Left renal cortex interstitium (tissue), 4 donors: ENCODE results near the gene HELQ. TPM values are rescaled to one million over a fixed set of nuclear protein-coding genes. Genes with fewer than 3 reads are reported as not detected.

ENCODE experiments used
- DNase-seq, 4 donors: peaks; one replicate each; pipeline ENCODE4 v3.0.0-alpha.2; 2013; ENCODE audit warnings: low read depth in 4 of 4, low spot score in 2 of 4, missing footprints in 1 of 4
- polyA plus RNA-seq, 4 donors: library from polyadenylated mRNA; unstranded; fragments of 120-200 nt; gene quantifications; one replicate each; pipeline ENCODE4 v1.2.1, GENCODE V29; 2013; ENCODE audit not compliant: insufficient read length in 4 of 4

The HELQ gene
- polyA plus RNA-seq, 4 donors, result 16.5 to 18.2 (median 17.5) TPM

DNA sequence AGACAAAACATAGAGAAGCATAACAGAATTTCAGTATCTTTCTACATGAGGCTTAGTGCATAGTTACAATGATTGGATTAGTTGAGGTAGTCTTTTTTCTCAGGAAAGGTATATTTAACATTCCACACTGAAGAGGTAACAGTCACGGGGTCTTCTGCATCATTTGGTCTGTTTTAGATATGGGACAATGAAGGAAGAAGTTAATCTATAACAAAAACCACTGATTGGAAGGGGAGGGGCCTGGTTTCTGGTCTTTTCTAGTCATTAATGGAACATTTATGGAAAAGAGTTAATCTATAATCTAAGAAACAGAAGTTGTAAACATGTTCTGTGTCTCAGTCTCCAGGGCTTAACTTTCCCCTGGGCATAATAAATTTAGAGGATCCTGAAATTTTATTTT lies 83.7 kb downstream of the HELQ start:
- no peak for DNase-seq

DNA sequence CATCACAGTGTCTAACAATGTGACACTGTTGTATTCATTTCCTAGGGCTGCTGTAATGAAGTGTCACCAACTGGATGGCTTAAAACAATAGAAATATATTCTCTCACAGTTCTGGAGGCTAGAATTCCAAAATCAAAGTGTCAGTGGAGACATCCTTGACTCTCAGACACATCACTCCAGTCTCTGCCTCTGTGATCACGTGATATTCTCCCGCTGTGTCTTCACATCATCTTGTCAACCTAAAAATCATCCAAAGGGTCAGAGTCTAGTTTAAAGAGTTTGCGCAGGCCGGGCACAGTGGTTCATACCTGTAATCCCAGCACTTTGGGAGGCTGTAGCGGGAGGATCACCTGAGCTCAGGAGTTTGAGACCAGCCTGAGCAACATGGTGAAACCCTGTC lies 84.4 kb downstream of the HELQ start:
- DNase-seq, result no peak

DNA sequence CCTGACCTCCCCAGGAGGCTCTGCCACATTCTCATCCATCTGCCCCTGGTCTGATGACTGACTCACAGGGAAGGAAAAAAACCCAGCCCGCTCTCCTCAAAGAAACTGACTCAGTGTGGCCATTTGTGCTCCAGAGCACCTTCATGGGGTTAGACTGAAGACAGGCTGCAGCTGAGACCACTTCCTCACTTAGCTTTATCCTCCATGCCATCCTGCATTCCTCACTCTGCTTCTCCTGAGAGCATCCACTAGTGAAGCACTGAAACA lies 85.0 kb downstream of the HELQ start:
- no peak for DNase-seq

DNA sequence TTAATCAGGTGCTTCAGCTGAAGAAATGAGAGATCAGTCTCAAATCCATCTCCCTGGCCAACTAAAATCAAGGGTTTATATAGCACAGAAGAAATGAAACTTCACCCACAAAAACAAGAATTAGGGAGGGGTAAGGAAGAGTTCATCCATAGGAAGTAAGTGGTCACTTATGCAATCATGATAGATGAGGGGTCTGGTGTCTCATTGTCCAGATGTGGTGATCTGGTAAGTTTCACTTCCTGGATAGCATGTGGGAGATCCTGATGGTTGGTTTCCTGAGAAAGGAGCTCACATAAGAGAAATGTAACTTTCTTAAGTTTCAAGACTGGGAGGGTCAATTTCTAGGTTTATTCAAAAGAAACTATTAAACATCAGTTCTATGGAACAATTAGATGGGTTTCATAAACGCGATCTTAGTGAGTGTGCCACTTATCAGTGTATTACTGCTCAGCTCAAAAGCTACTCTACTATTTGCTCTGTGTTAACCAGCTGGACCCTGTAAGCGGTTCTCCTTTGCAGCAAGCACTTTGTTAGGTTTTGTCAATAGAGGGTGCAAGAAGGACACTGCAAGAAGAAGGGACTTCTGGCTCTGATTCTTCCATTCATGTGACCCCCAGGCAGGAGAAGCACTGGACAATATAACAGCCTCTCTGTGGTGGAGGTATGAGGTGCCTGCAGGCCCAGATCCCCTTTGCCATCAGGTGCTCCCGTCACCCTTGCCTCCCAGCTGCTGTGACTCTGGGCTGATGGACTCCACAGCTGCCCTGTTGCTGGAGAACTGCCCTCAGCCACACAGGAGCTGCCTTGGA lies 85.6 kb downstream of the HELQ start:
- DNase-seq, result no peak

DNA sequence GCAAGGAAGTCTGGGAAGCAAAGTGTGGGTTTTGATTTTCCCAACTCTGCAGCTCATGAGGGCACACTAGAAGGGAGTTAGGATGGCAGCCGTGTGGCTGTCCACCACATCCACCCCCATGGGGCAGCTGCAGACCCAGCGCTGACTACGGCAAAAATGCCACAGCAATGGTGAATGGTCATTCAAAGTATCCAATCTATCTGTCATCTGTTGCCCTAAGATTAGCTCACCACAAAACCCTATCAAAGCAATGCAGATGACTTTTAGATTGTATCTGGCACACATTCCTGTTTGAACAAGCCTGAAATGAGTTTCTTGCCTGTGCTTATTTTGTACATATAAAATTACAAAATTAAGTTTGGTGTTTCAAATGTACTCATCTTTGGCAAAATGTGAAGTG lies 91.3 kb downstream of the HELQ start:
- DNase-seq, result no peak

DNA sequence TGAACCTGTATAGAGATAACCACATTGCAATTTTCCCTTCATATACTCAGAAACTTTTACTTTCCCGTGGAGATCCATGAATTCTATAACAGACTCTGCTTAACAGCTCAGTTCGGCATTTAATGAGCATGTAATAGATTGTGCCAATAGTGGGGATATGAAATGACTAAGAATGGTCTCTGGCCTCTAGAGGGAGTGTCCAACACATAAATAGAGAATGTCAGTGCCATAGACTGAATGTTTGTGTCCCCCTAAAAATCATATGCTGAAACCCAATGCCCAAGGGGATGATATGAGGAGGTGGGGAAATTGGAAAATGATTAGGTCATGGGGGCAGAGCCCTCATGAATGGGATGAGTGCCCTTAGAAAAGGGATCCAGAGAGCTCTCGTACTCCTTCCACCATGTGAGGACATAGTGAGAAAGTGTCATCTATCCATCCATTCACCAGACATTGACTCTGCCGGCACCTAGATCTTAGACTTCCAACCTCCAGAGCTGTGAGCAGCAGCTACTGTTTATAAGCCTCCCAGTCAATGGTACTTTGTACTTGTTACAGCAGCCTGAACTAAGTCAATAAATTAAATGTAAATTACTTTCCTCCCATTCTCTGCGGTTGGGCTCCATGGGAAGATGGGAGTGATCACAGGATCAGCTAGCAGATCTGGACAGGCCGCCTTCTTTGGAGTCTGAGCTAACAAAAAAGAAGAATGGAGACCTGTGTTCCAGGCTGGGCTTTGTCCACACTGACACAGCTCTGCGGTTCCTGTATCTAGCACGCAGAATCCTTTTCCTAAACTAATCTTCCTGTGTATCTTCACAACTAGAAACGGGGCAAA lies 92.9 kb downstream of the HELQ start:
- no peak for DNase-seq

DNA sequence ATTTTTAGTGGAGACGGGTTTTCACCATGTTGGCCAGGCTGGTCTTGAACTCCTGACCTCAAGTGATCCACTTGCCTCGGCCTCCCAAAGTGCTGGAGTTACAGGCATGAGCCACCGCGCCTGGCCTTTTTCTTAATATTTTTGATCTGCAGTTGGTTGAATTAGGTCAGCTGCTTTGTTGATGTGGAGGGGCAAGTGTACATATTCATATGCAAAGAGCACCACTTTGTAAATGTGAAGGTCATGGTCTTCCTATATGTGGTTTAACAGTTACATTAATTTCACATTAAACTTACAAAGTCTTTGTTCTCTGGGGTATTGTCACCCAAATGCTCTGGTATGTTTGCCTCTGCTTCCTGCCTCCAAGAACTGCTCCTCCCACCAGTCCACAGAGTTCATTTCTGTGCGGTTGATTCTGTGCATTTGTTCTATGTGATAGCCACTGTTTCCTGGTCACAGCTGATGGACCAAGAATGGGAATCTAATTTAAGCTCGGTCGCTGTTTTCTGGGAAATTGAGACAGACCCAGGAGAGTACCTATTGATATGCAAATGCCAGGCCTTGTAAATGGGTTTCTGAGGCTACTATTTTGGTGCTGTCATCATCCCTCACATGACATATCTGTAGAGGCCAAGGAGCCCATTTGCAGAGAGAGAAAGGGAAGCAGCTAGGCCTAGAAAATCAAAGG lies 94.1 kb downstream of the HELQ start:
- no peak for DNase-seq

DNA sequence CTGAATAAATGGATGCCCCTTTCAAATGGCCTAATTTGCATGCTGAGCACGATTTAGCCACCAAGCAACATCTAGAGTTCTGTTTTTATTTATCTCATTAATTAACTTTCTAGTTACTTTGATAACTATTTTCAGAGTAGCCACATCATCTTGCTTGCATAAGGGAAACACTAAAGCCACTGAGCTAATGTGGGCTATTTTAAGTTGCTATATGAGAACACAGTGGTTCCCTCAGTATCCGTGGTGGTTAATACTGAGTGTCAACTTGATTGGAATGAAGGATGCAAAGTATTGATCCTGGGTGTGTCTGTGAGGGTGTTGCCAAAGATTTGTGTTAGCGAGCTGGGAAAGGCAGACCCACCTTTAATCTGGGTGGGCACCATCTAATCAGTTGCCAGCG lies 95.6 kb downstream of the HELQ start:
- DNase-seq, result no peak

DNA sequence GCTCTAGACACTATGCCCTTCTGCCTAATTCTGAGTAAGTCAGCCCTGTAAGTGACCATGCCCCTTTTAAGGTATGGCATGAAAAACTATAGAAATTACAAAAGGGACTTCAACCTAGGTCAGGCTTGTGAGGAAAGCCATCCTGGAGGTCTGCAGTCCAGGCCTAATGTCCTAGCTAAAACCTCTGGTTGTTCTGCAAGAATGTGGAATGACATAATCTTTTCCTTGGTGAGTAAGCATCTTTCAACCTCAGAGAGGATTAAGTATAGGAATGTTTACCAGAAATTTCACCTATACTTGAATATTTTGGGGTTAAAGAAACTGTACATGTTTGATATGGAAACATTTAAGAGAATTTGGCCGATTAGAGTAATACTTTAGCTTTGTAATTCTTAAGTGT lies 97.2 kb downstream of the HELQ start:
- DNase-seq, result no peak

Other genes with a start within 250 kb of the HELQ start
- 10 to 100 TPM; 14.7 to 16.6 (median 16.4) TPM for gene COQ2, start 171.0 kb downstream of the HELQ start, polyA plus RNA-seq
- 1 to 10 TPM in 2 of 4 donors, under 1 TPM in 2; 0.70 to 1.7 (median 1.00) TPM for gene HPSE, start 121.0 kb downstream of the HELQ start, polyA plus RNA-seq
- gene MRPS18C, start 235 bp upstream of the HELQ start, polyA plus RNA-seq, result 10 to 100 TPM; 55.8 to 80.1 (median 68.2) TPM
- 10 to 100 TPM; 22.1 to 32.0 (median 25.6) TPM for gene ABRAXAS1, start 29.3 kb upstream of the HELQ start, polyA plus RNA-seq
- gene GPAT3, start 80.3 kb upstream of the HELQ start, polyA plus RNA-seq, result 10 to 100 TPM; 16.6 to 26.7 (median 18.3) TPM